Measurements from ENCODE around the gene SFTPA1. TPM values are rescaled to one million over a fixed set of nuclear protein-coding genes. Genes with fewer than 3 reads are reported as not detected.
"Not testable (repeated sequence)": the region's sequence is repeated elsewhere in the genome, so short reads cannot be mapped to it uniquely, and the experiment has no call there.

The SFTPA1 gene
- total and polyA plus RNA-seq, 12 donors: 0.28 to 0.55 TPM; not detected in 10

GRCh38 chr10:79616164-79616563 lies 5.4 kb downstream of the SFTPA1 start:
- 93 to 97% methylated on average over 1 of the region's 1 CpG for WGBS, 2 donors
- DNase-seq (no peak), ATAC-seq (no peak)
- no peak overlapping the region for H3K4me3 ChIP-seq
- H3K36me3 ChIP-seq: no peaks in the 10 kb centered on the region
- no peak overlapping the region for H3K27ac ChIP-seq
- peaks cover 0 to 22% (median 0%) of the 10 kb centered on the region in 11 donors for H3K9me3 ChIP-seq
- intact Hi-C loops (cut with DNase I): no loop called here
- peaks cover 0 to 3% (median 0%) of the 10 kb centered on the region in 7 donors for H3K27me3 ChIP-seq
- TF ChIP-seq CTCF (IDR thresholded peaks at IDR 0.05): no peak
- H3K4me1 ChIP-seq: no peaks in the 10 kb centered on the region

- intact Hi-C loops (cut with DNase I); H3K4me1 ChIP-seq; DNase-seq: not testable (repeated sequence)
Observed at GRCh38 chr10:79623663-79624062, 12.9 kb downstream of the SFTPA1 start.

GRCh38 chr10:79627075-79627474 lies 16.3 kb downstream of the SFTPA1 start:
- H3K27me3 ChIP-seq: no peaks in the 10 kb centered on the region
- H3K4me3 ChIP-seq: no peak overlapping the region
- no peak for TF ChIP-seq CTCF (IDR thresholded peaks at IDR 0.05)
- H3K36me3 ChIP-seq: no peaks in the 10 kb centered on the region
- WGBS, 2 donors: 58 to 77% methylated on average over 2 of the region's 2 CpGs
- peaks cover 0 to 31% (median 8%) of the 10 kb centered on the region in 11 donors for H3K9me3 ChIP-seq
- intact Hi-C loops (cut with DNase I): no loop called here
- ATAC-seq (no peak), DNase-seq (no peak)
- H3K4me1 ChIP-seq: no peaks in the 10 kb centered on the region
- no peak overlapping the region for H3K27ac ChIP-seq

More at GRCh38 chr10:79623663-79624062, 12.9 kb downstream of the SFTPA1 start:
- not testable (repeated sequence) for H3K4me3 ChIP-seq, H3K36me3 ChIP-seq, H3K27ac ChIP-seq, ATAC-seq, H3K27me3 ChIP-seq
- peaks cover 0 to 36% (median 8%) of the 10 kb centered on the region in 11 donors for H3K9me3 ChIP-seq

GRCh38 chr10:79628083-79628482 lies 17.3 kb downstream of the SFTPA1 start:
- Histone ChIP-seq H3K36me3 (no peaks in the 10 kb centered on the region), H3K27me3 (no peaks in the 10 kb centered on the region), H3K4me3 (no peak overlapping the region), H3K4me1 (no peaks in the 10 kb centered on the region), H3K9me3 (peaks cover 0 to 31% (median 8%) of the 10 kb centered on the region in 11 donors), H3K27ac (no peak overlapping the region)
- WGBS, 2 donors: 88 to 95% methylated on average over 4 of the region's 4 CpGs
- ATAC-seq: no peak
- intact Hi-C loops (cut with DNase I): no loop called here
- TF ChIP-seq CTCF (IDR thresholded peaks at IDR 0.05): no peak
- no peak for DNase-seq

- H3K27ac ChIP-seq: no peak overlapping the region
- DNase-seq: no peak
- no peaks in the 10 kb centered on the region for H3K36me3 ChIP-seq
- H3K27me3 ChIP-seq: no peaks in the 10 kb centered on the region
- intact Hi-C loops (cut with DNase I): no loop called here
- H3K4me3 ChIP-seq: no peak overlapping the region
- 94 to 96% methylated on average over 9 of the region's 9 CpGs for WGBS, 2 donors
- no peak for TF ChIP-seq CTCF (IDR thresholded peaks at IDR 0.05)
- H3K9me3 ChIP-seq: peaks cover 0 to 23% (median 6%) of the 10 kb centered on the region in 11 donors
- no peak for ATAC-seq
- H3K4me1 ChIP-seq: no peaks in the 10 kb centered on the region
Observed at GRCh38 chr10:79628988-79629954, 18.5 kb downstream of the SFTPA1 start.

Data from heart right ventricle (tissue), 16 donors.